NCI-H2081 treated with DMSO at 0.1 percent for 48 hours (cell line): ENCODE results near the gene BFSP2.
A peak's percentile ranks its signal among the peaks of the same experiment; 100 is the strongest.

Experiments used
- DNase-seq: peaks from one replicate; lab custom pipeline; 2025; lab: John Stamatoyannopoulos, UW

BFSP2 gene

GRCh38 chr3:133419151-133419909, 19.5 kb downstream of the BFSP2 start:
- DNase-seq, result no peak

- no peak for DNase-seq
Measured at GRCh38 chr3:133424937-133425869, 25.3 kb downstream of the BFSP2 start.

DNA sequence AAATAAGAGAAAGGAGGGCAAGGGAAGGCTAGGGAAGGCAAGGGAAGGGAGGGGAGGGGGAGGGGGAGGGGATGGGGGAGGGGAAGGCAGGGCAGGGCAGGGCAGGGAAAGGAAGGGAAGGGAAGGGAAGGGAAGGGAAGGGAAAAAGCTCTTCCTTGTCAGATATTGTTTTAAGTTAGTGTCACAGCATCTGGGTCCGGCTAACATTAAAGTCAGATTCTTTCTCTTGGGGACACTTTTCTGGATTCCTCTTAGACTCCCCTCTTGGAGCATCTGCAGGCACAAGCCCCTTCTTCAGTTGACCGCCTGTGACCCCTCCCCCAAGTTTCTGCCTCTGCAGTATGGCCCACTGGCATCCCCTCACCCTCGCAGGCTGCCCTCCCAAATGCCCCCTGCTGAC, 26.0 kb downstream of the BFSP2 start:
- no peak for DNase-seq

- no peak for DNase-seq
Measured at GRCh38 chr3:133426721-133427120, 26.9 kb downstream of the BFSP2 start.

- DNase-seq, result no peak
Measured at GRCh38 chr3:133428552-133428951, 28.7 kb downstream of the BFSP2 start.

DNA sequence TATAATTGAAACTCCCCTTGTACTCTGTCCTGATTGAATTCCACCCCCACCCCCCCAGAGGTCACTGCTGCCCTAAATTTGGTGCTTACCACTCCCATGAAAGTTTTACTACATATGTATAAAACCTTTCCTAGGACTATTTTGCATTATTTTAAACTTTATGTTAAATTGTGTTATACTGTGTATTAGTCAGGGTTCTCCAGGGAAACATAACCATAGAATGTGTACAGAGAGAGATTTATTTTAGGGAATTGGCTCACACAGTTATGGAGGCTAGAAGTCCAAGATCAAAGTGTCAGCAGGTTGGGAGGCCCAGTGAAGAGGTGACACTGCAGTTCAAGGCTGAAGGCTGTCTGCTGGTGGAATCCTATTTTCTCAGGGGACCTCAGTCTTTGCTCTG, 29.2 kb downstream of the BFSP2 start:
- DNase-seq, result no peak

DNA sequence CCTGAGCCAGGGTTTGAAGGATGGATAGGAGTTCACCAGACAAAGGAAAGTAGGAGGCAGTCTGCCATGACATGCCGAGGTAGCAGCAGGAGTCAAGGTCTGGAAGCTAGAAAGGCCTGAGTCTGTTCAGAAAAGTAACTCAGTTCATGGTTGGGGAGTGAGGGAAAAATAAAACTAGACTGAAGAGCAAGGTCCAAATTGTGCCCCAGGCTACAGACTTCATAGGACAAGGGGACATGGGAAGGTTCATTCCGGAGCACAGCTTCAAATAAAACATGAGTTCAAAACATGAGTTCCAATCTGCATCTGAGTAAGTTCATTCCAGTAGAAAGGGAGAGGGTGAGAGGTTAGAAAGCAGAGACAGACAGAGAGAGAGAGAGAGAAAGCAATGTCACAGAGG, 39.7 kb downstream of the BFSP2 start:
- no peak for DNase-seq

DNA sequence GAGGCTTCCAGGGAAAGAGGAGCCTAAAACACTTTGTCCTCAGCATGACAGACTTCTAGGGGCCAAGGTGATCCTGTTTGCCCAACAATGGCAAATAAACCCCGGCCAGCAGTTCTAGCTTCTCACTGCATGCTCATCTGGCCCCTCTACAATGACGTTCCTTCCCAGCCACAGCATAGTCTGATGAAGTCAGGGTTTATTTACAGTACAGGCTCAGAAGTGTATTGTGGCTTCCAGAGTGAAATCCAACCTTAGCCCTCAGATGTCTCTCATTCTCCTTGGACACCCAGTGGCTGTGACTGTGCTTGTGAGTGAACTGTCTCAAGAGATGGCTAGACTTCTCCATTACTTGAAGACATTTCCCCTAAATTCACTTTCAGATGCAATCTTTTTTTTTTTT, 40.8 kb downstream of the BFSP2 start:
- DNase-seq, result no peak

- no peak for DNase-seq
Measured at GRCh38 chr3:133441867-133442270, 42.0 kb downstream of the BFSP2 start.

DNA sequence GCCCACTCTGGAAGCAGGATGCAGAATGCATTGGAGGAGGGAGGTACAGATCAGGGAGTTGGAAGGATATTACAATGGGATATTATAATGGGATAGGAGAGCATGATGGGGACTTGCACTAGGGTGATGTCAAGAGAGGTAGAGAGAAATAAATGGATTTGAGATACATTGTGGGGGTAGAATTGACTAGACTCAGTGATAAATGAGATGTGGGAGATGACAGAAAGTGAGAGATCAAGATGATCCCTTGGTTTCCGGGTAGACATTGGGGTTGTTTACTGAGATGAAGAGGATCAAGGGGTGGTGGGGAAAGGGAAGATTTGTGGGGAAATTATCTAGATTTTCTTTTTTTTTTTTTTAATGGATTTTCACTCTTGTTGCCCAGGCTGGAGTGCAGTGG, 42.7 kb downstream of the BFSP2 start:
- no peak for DNase-seq

DNA sequence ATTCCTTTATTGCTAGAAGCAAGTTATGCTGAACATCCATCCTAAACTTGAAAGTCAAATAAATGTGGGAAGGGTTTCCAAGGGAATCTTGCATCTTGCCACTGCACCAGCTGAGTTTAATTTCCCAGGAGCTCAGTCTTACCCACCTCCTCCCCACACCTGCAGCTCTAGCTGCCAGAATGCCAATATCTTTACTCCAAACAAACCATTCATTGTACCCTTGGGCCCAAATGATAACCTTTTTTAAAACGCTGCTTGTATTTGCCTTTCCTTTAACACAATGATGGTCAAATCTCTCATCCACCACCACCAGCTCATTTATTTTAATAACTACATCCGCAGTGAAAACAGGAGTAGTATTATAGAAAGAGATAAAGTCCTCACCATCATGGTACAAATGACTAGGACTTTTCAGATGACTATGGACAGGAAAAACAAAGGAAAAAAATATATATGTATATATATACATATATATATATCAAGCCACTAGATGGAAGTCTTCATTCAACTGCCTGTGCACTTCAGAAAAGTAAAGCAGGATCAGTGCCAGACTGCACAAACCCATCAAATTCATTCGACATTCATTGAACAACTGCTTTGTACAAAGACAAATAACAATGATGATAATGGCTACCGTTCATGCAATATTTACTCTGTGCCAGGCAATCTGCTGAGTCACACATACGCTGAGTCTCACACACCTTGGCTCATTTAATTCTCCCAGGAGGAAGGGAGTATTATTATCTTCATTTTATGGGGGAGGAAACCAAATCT, 44.0 kb downstream of the BFSP2 start:
- peak; percentile 93 for DNase-seq

GRCh38 chr3:133444423-133444774, 44.5 kb downstream of the BFSP2 start:
- no peak for DNase-seq

DNA sequence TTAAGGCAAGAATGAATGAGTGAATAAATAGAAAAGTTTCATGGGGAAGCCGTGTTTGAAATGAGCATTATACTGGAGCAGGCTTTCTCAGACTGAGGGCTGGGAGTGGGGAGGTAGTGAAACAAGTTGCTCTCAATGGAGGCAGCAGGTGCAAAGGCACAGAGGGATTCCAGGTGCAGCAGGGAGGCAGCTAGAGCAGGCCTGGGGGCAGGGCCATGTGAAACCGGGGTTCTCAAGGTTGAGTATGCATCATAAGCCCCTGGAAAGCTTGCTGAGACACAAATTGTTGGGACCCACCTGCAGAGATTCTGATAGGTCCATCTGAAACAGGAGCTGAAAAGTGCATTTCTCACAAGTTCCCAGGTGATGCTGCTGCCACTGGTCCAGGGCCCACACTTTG, 45.3 kb downstream of the BFSP2 start:
- no peak for DNase-seq

- no peak for DNase-seq
Measured at GRCh38 chr3:133447750-133448477, 48.1 kb downstream of the BFSP2 start.

DNA sequence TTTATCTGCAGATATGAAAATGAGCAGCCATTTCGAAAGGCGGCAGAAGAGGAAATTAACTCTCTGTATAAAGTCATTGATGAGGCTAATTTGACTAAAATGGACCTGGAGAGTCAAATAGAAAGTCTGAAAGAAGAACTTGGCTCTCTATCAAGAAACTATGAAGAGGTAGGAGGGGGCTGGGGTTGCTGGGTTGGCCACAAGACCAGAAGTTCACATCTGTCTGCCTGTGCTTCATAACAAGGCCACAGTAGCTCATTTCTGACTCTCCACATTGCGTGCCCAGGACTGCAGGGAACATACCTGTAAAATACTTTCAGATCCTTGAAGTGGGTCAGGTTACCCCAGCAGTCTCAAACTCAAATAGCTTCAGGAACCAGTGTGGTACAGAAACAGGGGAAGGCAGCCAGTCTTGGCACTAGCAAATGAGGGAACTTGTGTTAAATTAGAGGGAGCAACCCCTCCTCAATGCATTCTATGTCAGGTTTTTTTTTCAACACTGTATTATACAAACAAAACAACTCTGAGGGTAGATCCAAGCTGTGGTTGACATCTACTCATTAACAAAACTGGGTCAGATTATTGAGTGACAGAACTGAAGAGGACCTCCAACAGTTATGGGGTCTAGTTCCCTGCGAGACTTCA, 48.7 kb downstream of the BFSP2 start:
- no peak for DNase-seq

GRCh38 chr3:133451309-133451708, 51.5 kb downstream of the BFSP2 start:
- no peak for DNase-seq

GRCh38 chr3:133452641-133453319, 52.9 kb downstream of the BFSP2 start:
- DNase-seq, result no peak

- DNase-seq, result no peak
Measured at GRCh38 chr3:133453383-133453782, 53.5 kb downstream of the BFSP2 start.

- no peak for DNase-seq
Measured at GRCh38 chr3:133455281-133455680, 55.4 kb downstream of the BFSP2 start.

- DNase-seq, result no peak
Measured at GRCh38 chr3:133455960-133456359, 56.1 kb downstream of the BFSP2 start.

DNA sequence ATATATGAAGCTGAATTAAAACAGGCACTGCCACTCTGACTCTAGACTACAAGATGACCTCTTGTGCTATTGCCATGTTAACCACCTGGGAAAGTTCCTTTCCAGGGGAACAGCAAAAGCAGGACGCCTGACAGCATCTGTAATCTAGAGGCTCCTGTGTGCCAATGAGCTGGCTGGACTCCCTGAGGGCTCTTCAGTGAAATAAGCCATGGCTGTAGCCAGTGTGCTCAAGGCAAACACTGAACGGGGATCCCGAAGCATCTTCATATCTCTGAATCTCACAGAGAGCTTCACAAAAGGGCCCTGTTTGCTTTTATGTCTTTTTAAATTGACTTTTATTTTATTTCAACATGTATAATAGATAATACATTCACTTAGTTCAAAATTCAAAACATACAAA, 57.2 kb downstream of the BFSP2 start:
- DNase-seq, result no peak
